HG03342 (cell line): ENCODE measurements around the gene IPO9.
A peak's percentile ranks its signal among the peaks of the same experiment; 100 is the strongest.
"Not testable (repeated sequence)": the region's sequence is repeated elsewhere in the genome, so short reads cannot be mapped to it uniquely, and the experiment has no call there.

Experiments used
- ATAC-seq: cut with Tn5 transposase; IDR thresholded peaks from one replicate; pipeline ENCODE4 v1.9.1; 2021; ENCODE audit warnings: mild to moderate bottlenecking, moderate library complexity; ENCODE audit not compliant: unreplicated experiment

Gene IPO9

GRCh38 chr1:201845331-201846083 lies 16.6 kb downstream of the IPO9 start:
- no peak for ATAC-seq

- ATAC-seq = no peak
Observed at GRCh38 chr1:201847150-201847549, 18.2 kb downstream of the IPO9 start.

- no peak for ATAC-seq
Observed at GRCh38 chr1:201848230-201848629, 19.3 kb downstream of the IPO9 start.

GRCh38 chr1:201849372-201850052 lies 20.6 kb downstream of the IPO9 start:
- no peak for ATAC-seq

- ATAC-seq = no peak
Observed at GRCh38 chr1:201850053-201850397, 21.1 kb downstream of the IPO9 start.

GRCh38 chr1:201851949-201852348 lies 23.0 kb downstream of the IPO9 start:
- ATAC-seq = no peak

- ATAC-seq = not testable (repeated sequence)
Observed at GRCh38 chr1:201856722-201857121, 27.8 kb downstream of the IPO9 start.

- ATAC-seq = no peak
Observed at GRCh38 chr1:201859424-201859823, 30.5 kb downstream of the IPO9 start.

GRCh38 chr1:201861448-201861847 lies 32.5 kb downstream of the IPO9 start:
- no peak for ATAC-seq

GRCh38 chr1:201870397-201870796 lies 41.4 kb downstream of the IPO9 start:
- no peak for ATAC-seq

- ATAC-seq = no peak
Observed at GRCh38 chr1:201874672-201875071, 45.7 kb downstream of the IPO9 start.

- ATAC-seq = no peak
Observed at GRCh38 chr1:201876148-201876818, 47.3 kb downstream of the IPO9 start.

- ATAC-seq = no peak
Observed at GRCh38 chr1:201877877-201878401, 49.0 kb downstream of the IPO9 start.

GRCh38 chr1:201880928-201881571 lies 52.1 kb downstream of the IPO9 start:
- no peak for ATAC-seq

GRCh38 chr1:201881617-201882016 lies 52.7 kb downstream of the IPO9 start:
- ATAC-seq = no peak

GRCh38 chr1:201882665-201883132 lies 53.7 kb downstream of the IPO9 start:
- peak; percentile 62 for ATAC-seq

- ATAC-seq = no peak
Observed at GRCh38 chr1:201883266-201883665, 54.3 kb downstream of the IPO9 start.

GRCh38 chr1:201883786-201884185 lies 54.8 kb downstream of the IPO9 start:
- ATAC-seq = no peak

- ATAC-seq = no peak
Observed at GRCh38 chr1:201884425-201884824, 55.5 kb downstream of the IPO9 start.

GRCh38 chr1:201885531-201886075 lies 56.6 kb downstream of the IPO9 start:
- ATAC-seq = no peak
